Left ventricle myocardium inferior (tissue), 1 donor: Measurements from ENCODE around the gene ATG7. TPM values are rescaled to one million over a fixed set of nuclear protein-coding genes. Genes with fewer than 3 reads are reported as not detected.
"Not testable (repeated sequence)": the region's sequence is repeated elsewhere in the genome, so short reads cannot be mapped to it uniquely, and the experiment has no call there.

ENCODE experiments used
- DNase-seq: peaks from one replicate; pipeline ENCODE4 v3.0.0-alpha.2; 2020
- H3K27ac ChIP-seq: fragments of 200-600 bp; replicated peaks from 2 replicates; pipeline ENCODE4 v1.8.0; 2021
- H3K27me3 ChIP-seq: fragments of 200-600 bp; 2 replicates; pipeline ENCODE4 v1.8.0; 2021; ENCODE audit warnings: low read depth
- H3K36me3 ChIP-seq: fragments of 200-600 bp; 2 replicates; pipeline ENCODE4 v1.8.0; 2021
- H3K4me1 ChIP-seq: fragments of 200-600 bp; 2 replicates; pipeline ENCODE4 v1.8.0; 2021
- H3K4me3 ChIP-seq: fragments of 200-600 bp; 2 replicates; pipeline ENCODE4 v1.8.0; 2021; ENCODE audit warnings: mild to moderate bottlenecking, moderate library complexity
- H3K9me3 ChIP-seq: fragments of 200-600 bp; replicated peaks from 2 replicates; pipeline ENCODE4 v1.8.0; 2021
- CTCF ChIP-seq: fragments of 200-600 bp; IDR thresholded peaks from 2 replicates; pipeline ENCODE4 v1.8.0; 2021; ENCODE audit warnings: antibody characterized with exemption, mild to moderate bottlenecking, borderline replicate concordance
- intact Hi-C: fragments of 100-400 bp; cut with micrococcal nuclease; formaldehyde crosslinking; loops from one replicate; pipeline ENCODE4 v1.11.0; 2022
- total RNA-seq: library from RNA; stranded (reverse); fragmentation: NEBNext Ultra II Directional; extraction: Animal tissue kit (Norgen Biotek cat#: 25700); gene quantifications from one replicate; pipeline ENCODE4 v1.2.1, GENCODE V29; 2021
- donor health status: DM: no; HTN: yes; CAD: no; lungs with severe emphysema.

ATG7 gene
- total RNA-seq, 1 donor from 2014 or later: 15.7 TPM

GRCh38 chr3:11517601-11518000 is 245.4 kb downstream of the ATG7 start:
- H3K27ac ChIP-seq: no peak overlapping the region
- intact Hi-C loops: no loop called here
- H3K9me3 ChIP-seq: no peaks in the 10 kb centered on the region
- peaks cover 25% of the 10 kb centered on the region for H3K4me1 ChIP-seq
- no peak overlapping the region for H3K4me3 ChIP-seq
- no peaks in the 10 kb centered on the region for H3K27me3 ChIP-seq
- TF ChIP-seq CTCF: no peak
- DNase-seq: no peak
- H3K36me3 ChIP-seq: no peaks in the 10 kb centered on the region

- intact Hi-C loops: no loop called here
- Histone ChIP-seq H3K4me3 (no peak overlapping the region), H3K27me3 (no peaks in the 10 kb centered on the region), H3K9me3 (no peaks in the 10 kb centered on the region), H3K4me1 (peaks cover 8% of the 10 kb centered on the region), H3K27ac (no peak overlapping the region), H3K36me3 (no peaks in the 10 kb centered on the region)
- no peak for DNase-seq
- no peak for TF ChIP-seq CTCF
Measured at GRCh38 chr3:11521167-11521566, 249.0 kb downstream of the ATG7 start.

GRCh38 chr3:11522398-11522715 is 250.2 kb downstream of the ATG7 start:
- Histone ChIP-seq H3K27me3 (no peaks in the 10 kb centered on the region), H3K9me3 (no peaks in the 10 kb centered on the region), H3K27ac (no peak overlapping the region), H3K4me1 (peaks cover 8% of the 10 kb centered on the region), H3K36me3 (no peaks in the 10 kb centered on the region), H3K4me3 (no peak overlapping the region)
- intact Hi-C loops: no loop called here
- TF ChIP-seq CTCF: no peak
- DNase-seq: no peak

- DNase-seq: no peak
- intact Hi-C loops: no loop called here
Measured at GRCh38 chr3:11522953-11523571, 250.9 kb downstream of the ATG7 start.

GRCh38 chr3:11523572-11524101 is 251.4 kb downstream of the ATG7 start:
- H3K27me3 ChIP-seq: no peaks in the 10 kb centered on the region
- no peak for DNase-seq
- H3K4me3 ChIP-seq: no peak overlapping the region
- no peaks in the 10 kb centered on the region for H3K9me3 ChIP-seq
- no peak for TF ChIP-seq CTCF
- intact Hi-C loops: no loop called here
- H3K36me3 ChIP-seq: no peaks in the 10 kb centered on the region
- H3K27ac ChIP-seq: peak overlapping the region; percentile 12
- H3K4me1 ChIP-seq: peaks cover 8% of the 10 kb centered on the region

More at GRCh38 chr3:11522953-11523571, 250.9 kb downstream of the ATG7 start:
- no peaks in the 10 kb centered on the region for H3K36me3 ChIP-seq
- H3K27me3 ChIP-seq: no peaks in the 10 kb centered on the region
- peaks cover 8% of the 10 kb centered on the region for H3K4me1 ChIP-seq
- no peaks in the 10 kb centered on the region for H3K9me3 ChIP-seq
- no peak overlapping the region for H3K4me3 ChIP-seq
- H3K27ac ChIP-seq: peak overlapping the region; percentile 12
- TF ChIP-seq CTCF: no peak

- H3K9me3 ChIP-seq, H3K4me3 ChIP-seq, H3K36me3 ChIP-seq, DNase-seq, intact Hi-C loops, H3K27ac ChIP-seq, H3K27me3 ChIP-seq: not testable (repeated sequence)
- H3K4me1 ChIP-seq: peaks cover 22% of the 10 kb centered on the region
Measured at GRCh38 chr3:11526121-11526520, 253.9 kb downstream of the ATG7 start.
